Measurements from ENCODE around the gene GNG13.

DNA sequence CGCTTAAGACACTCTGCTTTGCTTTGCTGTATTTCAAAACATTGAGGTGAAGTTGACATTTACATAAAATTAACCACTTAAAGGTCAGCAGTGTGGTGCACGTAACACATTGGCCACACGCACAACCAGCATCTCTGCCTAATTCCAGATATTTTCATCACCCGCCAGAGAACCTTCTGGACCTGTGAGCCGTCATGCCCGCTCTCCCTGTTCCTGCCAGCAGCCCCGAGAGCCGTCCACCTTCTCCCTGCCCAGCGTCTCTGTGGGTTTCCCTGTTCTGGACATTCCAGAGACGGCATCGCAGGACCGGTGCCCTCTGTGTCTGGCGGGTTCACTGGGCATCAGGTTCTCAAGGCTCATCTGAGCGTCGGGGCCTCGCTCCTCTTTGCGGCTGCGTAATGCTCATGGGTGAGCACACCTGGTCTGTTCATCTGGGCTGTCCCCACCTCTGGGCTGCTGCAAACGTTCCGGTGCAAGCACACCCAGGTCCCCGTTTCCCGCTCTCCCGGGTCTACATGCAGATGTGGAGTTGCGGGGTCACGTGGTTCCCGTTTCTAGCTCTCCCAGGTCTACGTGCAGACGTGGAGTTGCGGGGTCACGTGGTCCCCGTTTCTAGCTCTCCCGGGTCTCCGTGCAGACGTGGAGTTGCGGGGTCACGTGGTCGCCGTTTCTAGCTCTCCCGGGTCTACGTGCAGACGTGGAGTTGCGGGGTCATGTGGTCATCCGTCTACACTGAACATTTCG is 48.1 kb upstream of the GNG13 start:
- TF ChIP-seq ZNF449 (tag by site-specific recombination; IDR thresholded peaks at IDR 0.05) (no peak), ZNF24 (tag by site-specific recombination; IDR thresholded peaks at IDR 0.05) (no peak), KLF10 (tag by site-specific recombination; IDR thresholded peaks at IDR 0.05) (no peak), ZBTB8A (tag by site-specific recombination; IDR thresholded peaks at IDR 0.05) (no peak), ZFP41 (tag by site-specific recombination; IDR thresholded peaks at IDR 0.05; ENCODE audit: borderline replicate concordance) (no peak), SETDB1 (IDR thresholded peaks at IDR 0.05; ENCODE audit: insufficient read length, low read length) (no peak), ZBTB48 (tag by site-specific recombination; IDR thresholded peaks at IDR 0.05) (no peak), ZNF2 (tag by site-specific recombination; IDR thresholded peaks at IDR 0.05) (no peak)
- TF ChIP-seq, protein P1, sequence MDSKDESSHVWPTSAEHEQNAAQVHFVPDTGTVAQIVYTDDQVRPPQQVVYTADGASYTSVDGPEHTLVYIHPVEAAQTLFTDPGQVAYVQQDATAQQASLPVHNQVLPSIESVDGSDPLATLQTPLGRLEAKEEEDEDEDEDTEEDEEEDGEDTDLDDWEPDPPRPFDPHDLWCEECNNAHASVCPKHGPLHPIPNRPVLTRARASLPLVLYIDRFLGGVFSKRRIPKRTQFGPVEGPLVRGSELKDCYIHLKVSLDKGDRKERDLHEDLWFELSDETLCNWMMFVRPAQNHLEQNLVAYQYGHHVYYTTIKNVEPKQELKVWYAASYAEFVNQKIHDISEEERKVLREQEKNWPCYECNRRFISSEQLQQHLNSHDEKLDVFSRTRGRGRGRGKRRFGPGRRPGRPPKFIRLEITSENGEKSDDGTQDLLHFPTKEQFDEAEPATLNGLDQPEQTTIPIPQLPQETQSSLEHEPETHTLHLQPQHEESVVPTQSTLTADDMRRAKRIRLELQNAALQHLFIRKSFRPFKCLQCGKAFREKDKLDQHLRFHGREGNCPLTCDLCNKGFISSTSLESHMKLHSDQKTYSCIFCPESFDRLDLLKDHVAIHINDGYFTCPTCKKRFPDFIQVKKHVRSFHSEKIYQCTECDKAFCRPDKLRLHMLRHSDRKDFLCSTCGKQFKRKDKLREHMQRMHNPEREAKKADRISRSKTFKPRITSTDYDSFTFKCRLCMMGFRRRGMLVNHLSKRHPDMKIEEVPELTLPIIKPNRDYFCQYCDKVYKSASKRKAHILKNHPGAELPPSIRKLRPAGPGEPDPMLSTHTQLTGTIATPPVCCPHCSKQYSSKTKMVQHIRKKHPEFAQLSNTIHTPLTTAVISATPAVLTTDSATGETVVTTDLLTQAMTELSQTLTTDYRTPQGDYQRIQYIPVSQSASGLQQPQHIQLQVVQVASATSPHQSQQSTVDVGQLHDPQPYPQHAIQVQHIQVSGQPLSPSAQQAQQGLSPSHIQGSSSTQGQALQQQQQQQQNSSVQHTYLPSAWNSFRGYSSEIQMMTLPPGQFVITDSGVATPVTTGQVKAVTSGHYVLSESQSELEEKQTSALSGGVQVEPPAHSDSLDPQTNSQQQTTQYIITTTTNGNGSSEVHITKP (tag by site-specific recombination; IDR thresholded peaks at IDR 0.05), result no peak
- TF ChIP-seq, protein P2, sequence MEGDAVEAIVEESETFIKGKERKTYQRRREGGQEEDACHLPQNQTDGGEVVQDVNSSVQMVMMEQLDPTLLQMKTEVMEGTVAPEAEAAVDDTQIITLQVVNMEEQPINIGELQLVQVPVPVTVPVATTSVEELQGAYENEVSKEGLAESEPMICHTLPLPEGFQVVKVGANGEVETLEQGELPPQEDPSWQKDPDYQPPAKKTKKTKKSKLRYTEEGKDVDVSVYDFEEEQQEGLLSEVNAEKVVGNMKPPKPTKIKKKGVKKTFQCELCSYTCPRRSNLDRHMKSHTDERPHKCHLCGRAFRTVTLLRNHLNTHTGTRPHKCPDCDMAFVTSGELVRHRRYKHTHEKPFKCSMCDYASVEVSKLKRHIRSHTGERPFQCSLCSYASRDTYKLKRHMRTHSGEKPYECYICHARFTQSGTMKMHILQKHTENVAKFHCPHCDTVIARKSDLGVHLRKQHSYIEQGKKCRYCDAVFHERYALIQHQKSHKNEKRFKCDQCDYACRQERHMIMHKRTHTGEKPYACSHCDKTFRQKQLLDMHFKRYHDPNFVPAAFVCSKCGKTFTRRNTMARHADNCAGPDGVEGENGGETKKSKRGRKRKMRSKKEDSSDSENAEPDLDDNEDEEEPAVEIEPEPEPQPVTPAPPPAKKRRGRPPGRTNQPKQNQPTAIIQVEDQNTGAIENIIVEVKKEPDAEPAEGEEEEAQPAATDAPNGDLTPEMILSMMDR (tag by site-specific recombination; IDR thresholded peaks at IDR 0.05), result no peak
- TF ChIP-seq, protein P3, sequence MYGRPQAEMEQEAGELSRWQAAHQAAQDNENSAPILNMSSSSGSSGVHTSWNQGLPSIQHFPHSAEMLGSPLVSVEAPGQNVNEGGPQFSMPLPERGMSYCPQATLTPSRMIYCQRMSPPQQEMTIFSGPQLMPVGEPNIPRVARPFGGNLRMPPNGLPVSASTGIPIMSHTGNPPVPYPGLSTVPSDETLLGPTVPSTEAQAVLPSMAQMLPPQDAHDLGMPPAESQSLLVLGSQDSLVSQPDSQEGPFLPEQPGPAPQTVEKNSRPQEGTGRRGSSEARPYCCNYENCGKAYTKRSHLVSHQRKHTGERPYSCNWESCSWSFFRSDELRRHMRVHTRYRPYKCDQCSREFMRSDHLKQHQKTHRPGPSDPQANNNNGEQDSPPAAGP (tag by site-specific recombination; IDR thresholded peaks at IDR 0.05), result no peak

All from HEK293 (cell line).